H1 (cell line): ENCODE measurements around the gene IL21R. TPM values are rescaled to one million over a fixed set of nuclear protein-coding genes. Genes with fewer than 3 reads are reported as not detected.

Experiments used
- CTCF ChIA-PET: fragments of 300-600 bp; sonication (Branson Sonifier 250); formaldehyde crosslinking; loops from one replicate; lab custom pipeline; 2021; ENCODE audit not compliant: partially characterized antibody; lab: Charles Lee
- POLR2A ChIA-PET: fragments of 300-600 bp; sonication (Branson Sonifier 250); formaldehyde crosslinking; loops from one replicate; lab custom pipeline; 2021; ENCODE audit warnings: inconsistent platforms; ENCODE audit not compliant: partially characterized antibody; lab: Charles Lee
- DNase-seq, 2 experiments: peaks; one replicate each; pipeline versions ENCODE4 v3.0.0 to v3.0.0-alpha.2; 2010 to 2022; ENCODE audit warnings: low spot score in 2 of 2, low read depth in 1 of 2, mixed read lengths in 1 of 2
- FAIRE-seq: peaks from 2 replicates; lab custom pipeline; 2011; peaks lifted over from hg19 to GRCh38; lab: Jason Lieb, UNC
- H2AFZ ChIP-seq: 2 replicates; pipeline ENCODE4 v1.8.1; 2012; ENCODE audit warnings: low read length, inconsistent platforms
- H2AK5ac ChIP-seq: 2 replicates; pipeline ENCODE4 v1.6.1; 2013; ENCODE audit warnings: low read depth, low read length
- H2BK120ac ChIP-seq: replicated peaks from 2 replicates; pipeline ENCODE3; 2013; ENCODE audit warnings: low read depth, low read length, inconsistent platforms
- H2BK12ac ChIP-seq: 2 replicates; pipeline ENCODE4 v1.6.1; 2013; ENCODE audit warnings: low read depth, low read length
- H2BK15ac ChIP-seq: 2 replicates; pipeline ENCODE4 v1.6.1; 2013; ENCODE audit warnings: low read length
- H2BK20ac ChIP-seq: 2 replicates; pipeline ENCODE4 v1.6.1; 2013; ENCODE audit warnings: low read length
- H2BK5ac ChIP-seq: 2 replicates; pipeline ENCODE4 v1.6.1; 2013; ENCODE audit warnings: low read depth, low read length
- H3K14ac ChIP-seq: 2 replicates; pipeline ENCODE4 v1.6.1; 2013; ENCODE audit warnings: inconsistent platforms; ENCODE audit not compliant: insufficient read length
- H3K18ac ChIP-seq: 2 replicates; pipeline ENCODE4 v1.6.1; 2013; ENCODE audit warnings: low read length; ENCODE audit errors: extremely low read depth
- H3K23ac ChIP-seq: 2 replicates; pipeline ENCODE4 v1.6.1; 2013; ENCODE audit warnings: inconsistent platforms; ENCODE audit not compliant: insufficient read length
- H3K23me2 ChIP-seq: 2 replicates; pipeline ENCODE4 v1.6.1; 2013; ENCODE audit warnings: low read depth, low read length
- H3K27ac ChIP-seq: 2 replicates; pipeline ENCODE4 v1.6.1; 2011; ENCODE audit warnings: low read depth, low read length, inconsistent platforms
- H3K27me3 ChIP-seq, 4 experiments: replicated peaks in 1 of 4; 1 replicate in 1 of 4; 2 replicates in 3 of 4; pipeline versions ENCODE4 v1.6.1 to v1.8.1; 2011 to 2013; ENCODE audit warnings: low read length in 3 of 4, mild to moderate bottlenecking in 3 of 4, inconsistent platforms in 2 of 4, mixed read lengths in 2 of 4, moderate library complexity in 1 of 4; ENCODE audit not compliant: control insufficient read depth in 3 of 4, insufficient read depth in 3 of 4; ENCODE audit errors: extremely low read depth in 1 of 4
- H3K36me3 ChIP-seq, 4 experiments: 2 replicates each; pipeline versions ENCODE4 v1.6.1 to v1.8.1; 2011 to 2013; ENCODE audit warnings: mild to moderate bottlenecking in 4 of 4, low read length in 3 of 4, moderate library complexity in 2 of 4, control low read depth in 1 of 4, inconsistent platforms in 1 of 4; ENCODE audit not compliant: insufficient read depth in 4 of 4, control insufficient read depth in 2 of 4
- H3K4ac ChIP-seq: replicated peaks from 2 replicates; pipeline ENCODE3; 2013; ENCODE audit warnings: low read length, low read depth, mixed read lengths, inconsistent platforms; ENCODE audit not compliant: insufficient read length
- H3K4me1 ChIP-seq, 4 experiments: replicated peaks in 1 of 4; 1 replicate in 1 of 4; 2 replicates in 3 of 4; pipeline versions ENCODE4 v1.6.1 to v1.8.1; 2011 to 2013; ENCODE audit warnings: low read length in 3 of 4, inconsistent platforms in 2 of 4, mixed read lengths in 1 of 4; ENCODE audit not compliant: insufficient read depth in 4 of 4, control insufficient read depth in 3 of 4
- H3K4me2 ChIP-seq, 2 experiments: 2 replicates each; pipeline versions ENCODE4 v1.6.1 to v1.8.1; 2011 to 2013; ENCODE audit warnings: low read depth in 2 of 2, low read length in 2 of 2, control low read depth in 1 of 2, inconsistent platforms in 1 of 2, mild to moderate bottlenecking in 1 of 2; ENCODE audit not compliant: insufficient read depth in 1 of 2
- H3K4me3 ChIP-seq, 4 experiments: fragments of 200-600, 300-600 bp in 1 of 4; sonication (generic), shearing (Covaris generic), sonication (Bioruptor Twin) in 1 of 4; 2 replicates each; pipeline versions ENCODE4 v1.5.1 to v1.8.1; 2011 to 2016; ENCODE audit warnings: low read length in 4 of 4, low read depth in 3 of 4, control low read depth in 2 of 4, inconsistent platforms in 2 of 4, mild to moderate bottlenecking in 2 of 4, mixed read lengths in 1 of 4, moderate library complexity in 1 of 4; ENCODE audit not compliant: insufficient read depth in 2 of 4; ENCODE audit errors: extremely low read depth in 1 of 4
- H3K56ac ChIP-seq: replicated peaks from 2 replicates; pipeline ENCODE3; 2013; ENCODE audit warnings: low read depth, mild to moderate bottlenecking, mixed read lengths, low read length, inconsistent platforms; ENCODE audit not compliant: insufficient read length
- H3K79me1 ChIP-seq: 2 replicates; pipeline ENCODE4 v1.6.1; 2013; ENCODE audit warnings: low read depth, low read length, control low read depth
- H3K79me2 ChIP-seq, 2 experiments: 2 replicates each; pipeline versions ENCODE4 v1.6.1 to v1.8.1; 2012 to 2013; ENCODE audit warnings: low read length in 2 of 2, mild to moderate bottlenecking in 2 of 2, inconsistent platforms in 1 of 2; ENCODE audit not compliant: insufficient read depth in 2 of 2, control insufficient read depth in 1 of 2
- H3K9ac ChIP-seq, 4 experiments: replicated peaks in 1 of 4; 1 replicate in 1 of 4; 2 replicates in 3 of 4; pipeline versions ENCODE4 v1.6.1 to v1.8.1; 2011 to 2013; ENCODE audit warnings: low read depth in 3 of 4, low read length in 3 of 4, control low read depth in 2 of 4, mild to moderate bottlenecking in 2 of 4, moderate library complexity in 2 of 4, inconsistent platforms in 1 of 4; ENCODE audit errors: extremely low read depth in 1 of 4
- H3K9me3 ChIP-seq, 2 experiments: 2 replicates each; pipeline versions ENCODE4 v1.6.1 to v1.8.1; 2012 to 2013; ENCODE audit warnings: mild to moderate bottlenecking in 2 of 2, moderate library complexity in 2 of 2, control low read depth in 1 of 2, inconsistent platforms in 1 of 2, low read depth in 1 of 2, low read length in 1 of 2, mixed read lengths in 1 of 2; ENCODE audit not compliant: insufficient read depth in 2 of 2
- H4K20me1 ChIP-seq, 2 experiments: replicated peaks in 1 of 2; 2 replicates each; pipeline versions ENCODE3 to v1.8.1; 2011 to 2013; ENCODE audit warnings: inconsistent platforms in 2 of 2, low read length in 2 of 2, mild to moderate bottlenecking in 1 of 2; ENCODE audit not compliant: insufficient read depth in 2 of 2, control insufficient read depth in 1 of 2
- H4K5ac ChIP-seq: 2 replicates; pipeline ENCODE4 v1.6.1; 2013; ENCODE audit warnings: low read length, low read depth, mixed read lengths, inconsistent platforms; ENCODE audit not compliant: insufficient read length
- H4K8ac ChIP-seq: 2 replicates; pipeline ENCODE4 v1.8.0; 2013; ENCODE audit warnings: mild to moderate bottlenecking, moderate library complexity, low read length, inconsistent platforms; ENCODE audit not compliant: insufficient read depth; ENCODE audit errors: extremely low read depth
- H4K91ac ChIP-seq: replicated peaks from 2 replicates; pipeline ENCODE3; 2013; ENCODE audit warnings: low read length, mixed read lengths, inconsistent platforms; ENCODE audit not compliant: insufficient read length
- GABPA ChIP-seq: IDR thresholded peaks from 2 replicates; pipeline ENCODE4 v1.6.1; 2011; ENCODE audit warnings: mild to moderate bottlenecking, low read length, moderate library complexity, borderline replicate concordance; ENCODE audit not compliant: insufficient read depth
- JUN ChIP-seq: IDR thresholded peaks from 2 replicates; pipeline ENCODE4 v1.6.1; 2011; ENCODE audit warnings: low read depth, mild to moderate bottlenecking, improper control_type of control experiment, low read length
- SAP30 ChIP-seq: fragments of 300-600 bp; sonication (generic); IDR thresholded peaks from 2 replicates; pipeline ENCODE4 v1.7.1; 2012; ENCODE audit warnings: low read length, moderate library complexity, mild to moderate bottlenecking, inconsistent platforms; ENCODE audit not compliant: insufficient read depth, insufficient replicate concordance
- WGBS, 2 experiments: shearing (Covaris generic) in 1 of 2; methylation state at CpG; one replicate each; pipeline versions ENCODE4 v1.1.6 to v1.1.7; 2013 to 2015; ENCODE audit warnings: low lambda C conversion rate in 2 of 2, mixed read lengths in 2 of 2, inconsistent platforms in 1 of 2, low coverage in 1 of 2, missing lambda C conversion rate in 1 of 2; ENCODE audit not compliant: insufficient replicate concordance in 2 of 2, insufficient coverage in 1 of 2, insufficient read length in 1 of 2; ENCODE audit errors: extremely low coverage in 1 of 2, missing lambda C conversion rate in 1 of 2; 5-methylcytosine and 5-hydroxymethylcytosine counted together
- polyA plus RNA-seq, 7 experiments: library from polyadenylated mRNA; depleted of rRNA in 3 of 7; stranded (reverse) in 5 of 7; unstranded in 2 of 7; fragments of >200 nt in 5 of 7; fragments of 200-250 nt in 2 of 7; gene quantifications; 1 replicate in 5 of 7; 2 replicates in 1 of 7; 4 replicates in 1 of 7; pipeline versions ENCODE4 v1.2.1 to v1.2.3, GENCODE V29; 2011 to 2013; ENCODE audit warnings: missing spikeins in 2 of 7, mixed read lengths in 2 of 7
- total RNA-seq: library from RNA; stranded (reverse); fragmentation: NEBNext Ultra II Directional; extraction: Animal tissue kit (Norgen Biotek cat#: 25700); gene quantifications from 2 replicates; pipeline ENCODE4 v1.2.1, GENCODE V29; 2021

The IL21R gene
- total and polyA plus RNA-seq, 2 of the 8 experiments (the other 6 are each of a cell fraction or from before 2014, with no cell fraction given) = 0.34 to 0.70 TPM

DNA sequence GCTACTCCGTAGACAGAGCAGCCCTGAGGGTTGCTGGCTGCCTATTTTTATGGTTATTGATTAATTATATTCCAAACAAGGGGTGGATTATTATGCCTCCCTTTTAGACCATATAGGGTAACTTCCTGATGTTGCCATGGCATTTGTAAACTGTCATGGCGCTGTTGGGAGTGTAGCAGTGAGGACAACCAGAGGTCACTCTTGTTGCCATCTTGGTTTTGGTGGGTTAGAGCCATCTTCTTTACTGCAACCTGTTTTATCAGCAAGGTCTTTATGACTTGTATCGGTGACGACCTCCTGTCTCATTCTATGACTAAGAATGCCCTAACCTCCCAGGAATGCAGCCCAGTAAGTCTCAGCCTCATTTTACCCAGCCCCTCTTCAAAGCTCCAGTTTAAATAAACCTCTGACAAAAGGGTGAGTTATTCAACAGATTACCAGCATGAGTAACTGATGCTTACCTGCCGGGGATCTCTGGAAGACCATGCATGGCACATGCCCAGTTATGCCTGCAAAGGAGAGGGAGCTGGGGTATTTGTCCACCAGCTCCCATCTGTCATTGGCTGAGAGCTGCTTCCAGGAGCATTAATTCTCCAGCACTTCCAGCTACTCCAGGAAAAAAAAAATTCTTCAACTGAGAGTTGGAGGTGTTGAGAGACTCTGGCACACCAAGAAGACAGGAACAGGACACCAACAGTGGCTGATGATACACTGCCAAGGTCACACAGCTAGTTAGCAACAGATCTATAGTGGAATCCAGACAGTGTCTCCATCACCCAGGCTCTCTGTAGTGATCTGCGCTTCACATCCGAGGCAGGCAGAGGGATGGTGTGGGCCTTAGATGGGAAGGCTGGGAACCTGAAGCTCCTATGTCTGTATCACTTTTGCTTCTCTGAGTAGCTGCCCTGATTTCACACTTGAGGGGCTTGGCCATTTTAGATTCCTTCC is 36.6 kb upstream of the IL21R start:
- FAIRE-seq = no peak
- H3K9ac ChIP-seq = no peak overlapping the region
- POLR2A ChIA-PET = interaction anchor here (1.8 kb wide), 2 partner anchors 9 to 48 kb away, joined by 4 to 6 read pairs; no protein-coding TSS in a partner anchor
- no peak for TF ChIP-seq JUN
- no peak for TF ChIP-seq GABPA
- no peak for TF ChIP-seq SAP30

More for the DNA sequence above, 36.6 kb upstream of the IL21R start:
- Histone ChIP-seq H4K5ac (no peak overlapping the region), H3K79me2 (no peaks in the 10 kb centered on the region), H2BK120ac (no peak overlapping the region), H3K14ac (no peak overlapping the region), H2BK15ac (no peak overlapping the region), H3K56ac (no peak overlapping the region), H4K8ac (no peak overlapping the region), H2BK5ac (no peak overlapping the region), H4K20me1 (no peaks in the 10 kb centered on the region), H3K4me3 (no peak overlapping the region), H3K18ac (no peak overlapping the region), H3K79me1 (no peaks in the 10 kb centered on the region), H2BK12ac (no peak overlapping the region), H2AFZ (no peak overlapping the region), H3K36me3 (peaks cover 2 to 4% (median 3%) of the 10 kb centered on the region in 4 experiments; a peak in 6 of 8 replicates), H4K91ac (no peak overlapping the region), H3K4me2 (no peak overlapping the region), H3K23ac (no peak overlapping the region), H3K4me1 (no peaks in the 10 kb centered on the region; a peak in 3 of 7 replicates), H2AK5ac (no peak overlapping the region), H2BK20ac (no peak overlapping the region), H3K9me3 (no peaks in the 10 kb centered on the region), H3K27ac (no peak overlapping the region), H3K27me3 (no peaks in the 10 kb centered on the region), H3K4ac (no peak overlapping the region), H3K23me2 (no peaks in the 10 kb centered on the region)
- CTCF ChIA-PET = interaction anchor here (0.8 to 8.6 kb wide), 9 partner anchors 10 to 186 kb away, joined by 3 to 241 read pairs (median 14); no protein-coding TSS in a partner anchor
- no peak for DNase-seq
- 90% methylated on average over 7 of the region's 7 CpGs; no CpG with 5 or more reads in 1 of the 2 experiments for WGBS, 2 experiments
